NT2/D1 (cell line): Measurements from ENCODE around the gene LIPH.

Experiments used
- SUZ12 ChIP-seq: IDR thresholded peaks from 2 replicates; pipeline ENCODE4 v1.6.1; 2011; ENCODE audit not compliant: insufficient read length, insufficient read depth; ENCODE audit errors: extremely low read depth
- ZNF274 ChIP-seq: IDR thresholded peaks from 2 replicates; pipeline ENCODE4 v1.6.1; 2011; ENCODE audit warnings: mild to moderate bottlenecking, low read depth, low read length

GRCh38 chr3:185558395-185558794 is 6.0 kb upstream of the LIPH start:
- TF ChIP-seq SUZ12 (no peak), ZNF274 (no peak)
